Activated CD8-positive, alpha-beta T cell treated with anti-CD3 and anti-CD28 coated beads, Interleukin-2, amount 10 ng/mL, durations not matched to agents 7 days and 5 days (primary cell): ENCODE data around the gene ZNF318. TPM values are rescaled to one million over a fixed set of nuclear protein-coding genes. Genes with fewer than 3 reads are reported as not detected.

Source experiments
- ATAC-seq: fragments of 150-1000 bp; cut with Tn5 transposase; one replicate; pipeline ENCODE4 v1.10.0; 2021; ENCODE audit warnings: moderate library complexity
- CTCF ChIA-PET: fragments of 350-600 bp; sonication (Branson Sonifier 250); formaldehyde crosslinking; loops from one replicate; lab custom pipeline; 2021; ENCODE audit warnings: antibody characterized with exemption; lab: Charles Lee
- POLR2A ChIA-PET: fragments of 350-600 bp; sonication (Branson Sonifier 250); formaldehyde crosslinking; loops from one replicate; lab custom pipeline; 2021; ENCODE audit warnings: antibody characterized with exemption; lab: Charles Lee
- DNase-seq: peaks from one replicate; pipeline ENCODE4 v3.0.0-alpha.2; 2020
- H3K27ac Mint-ChIP-seq: one replicate; pipeline ENCODE4 v1.8.0; 2021; ENCODE audit warnings: mild to moderate bottlenecking, mixed read lengths
- H3K27me3 Mint-ChIP-seq: one replicate; pipeline ENCODE4 v1.8.0; 2021; ENCODE audit warnings: low read depth, mixed read lengths
- H3K36me3 Mint-ChIP-seq: one replicate; pipeline ENCODE4 v1.8.0; 2021; ENCODE audit warnings: low read depth, mixed read lengths
- H3K4me1 Mint-ChIP-seq: one replicate; pipeline ENCODE4 v1.8.0; 2021; ENCODE audit warnings: low read depth, mixed read lengths
- H3K4me3 Mint-ChIP-seq: one replicate; pipeline ENCODE4 v1.8.0; 2021; ENCODE audit warnings: mild to moderate bottlenecking, mixed read lengths
- H3K9me3 Mint-ChIP-seq: one replicate; pipeline ENCODE4 v1.8.0; 2022; ENCODE audit warnings: mixed read lengths; ENCODE audit not compliant: insufficient read depth
- total RNA-seq, 2 experiments: library from RNA; stranded (reverse); gene quantifications; one replicate each; pipeline ENCODE4 v1.2.3, GENCODE V29; 2021

Gene ZNF318
- total RNA-seq, 2 experiments from 2014 or later: 6.7 to 7.0 TPM

DNA sequence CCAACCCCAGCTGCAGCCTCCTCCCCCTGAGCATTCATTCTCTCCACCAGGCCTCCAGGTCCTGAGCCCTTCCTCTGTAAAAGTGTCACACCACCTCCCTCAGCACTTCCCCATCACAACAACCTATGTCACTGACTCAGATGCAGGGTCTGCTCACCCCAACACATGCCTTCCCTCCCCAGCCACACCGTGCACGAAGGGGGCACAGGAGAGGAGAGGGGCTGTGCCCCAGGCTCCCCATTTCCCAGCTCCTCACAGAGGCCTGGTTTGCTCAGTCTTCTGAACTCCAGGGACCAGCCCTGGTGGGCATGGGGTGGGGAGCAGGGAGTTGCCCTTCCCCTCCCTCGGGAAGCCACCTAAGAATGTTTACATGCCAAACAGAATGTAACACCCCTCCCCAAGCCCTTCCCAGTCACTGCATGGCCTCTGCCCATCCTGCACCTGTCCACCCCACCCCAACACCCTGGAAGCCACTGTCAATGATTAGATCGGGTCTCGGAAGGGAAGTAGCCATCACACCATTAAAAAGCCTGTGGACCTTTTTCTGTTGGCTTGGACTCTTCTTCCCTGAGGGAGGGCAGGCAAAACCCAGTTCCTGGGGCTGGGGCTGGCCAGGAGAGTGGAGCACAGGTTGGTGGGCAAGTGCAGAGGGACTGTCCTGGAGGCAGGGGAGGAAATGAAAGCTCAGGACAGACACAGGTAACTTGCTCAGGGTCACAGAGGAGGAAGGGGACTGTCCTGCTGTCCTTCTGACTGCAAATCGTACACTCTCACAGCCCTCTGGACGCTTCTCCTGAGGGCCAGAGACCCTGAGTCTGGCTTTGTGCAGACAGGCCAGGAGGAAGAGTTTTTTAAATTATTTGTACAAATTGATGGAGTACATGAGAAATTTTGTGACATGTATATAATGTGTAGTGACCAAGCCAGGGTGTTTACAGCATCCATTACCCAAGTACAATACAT lies 81.4 kb downstream of the ZNF318 start:
- no peak overlapping the region for H3K4me3 Mint-ChIP-seq
- H3K9me3 Mint-ChIP-seq: no peaks in the 10 kb centered on the region
- no peak overlapping the region for H3K27ac Mint-ChIP-seq
- H3K27me3 Mint-ChIP-seq: peaks cover 37% of the 10 kb centered on the region
- DNase-seq (no peak), ATAC-seq (no peak)
- CTCF ChIA-PET: interaction anchor here (1.1 to 1.3 kb wide), 2 partner anchors 10 to 110 kb away, joined by 3 read pairs; no protein-coding TSS in a partner anchor
- peaks cover 3% of the 10 kb centered on the region for H3K4me1 Mint-ChIP-seq
- H3K36me3 Mint-ChIP-seq: no peaks in the 10 kb centered on the region
- POLR2A ChIA-PET: no interaction called here

DNA sequence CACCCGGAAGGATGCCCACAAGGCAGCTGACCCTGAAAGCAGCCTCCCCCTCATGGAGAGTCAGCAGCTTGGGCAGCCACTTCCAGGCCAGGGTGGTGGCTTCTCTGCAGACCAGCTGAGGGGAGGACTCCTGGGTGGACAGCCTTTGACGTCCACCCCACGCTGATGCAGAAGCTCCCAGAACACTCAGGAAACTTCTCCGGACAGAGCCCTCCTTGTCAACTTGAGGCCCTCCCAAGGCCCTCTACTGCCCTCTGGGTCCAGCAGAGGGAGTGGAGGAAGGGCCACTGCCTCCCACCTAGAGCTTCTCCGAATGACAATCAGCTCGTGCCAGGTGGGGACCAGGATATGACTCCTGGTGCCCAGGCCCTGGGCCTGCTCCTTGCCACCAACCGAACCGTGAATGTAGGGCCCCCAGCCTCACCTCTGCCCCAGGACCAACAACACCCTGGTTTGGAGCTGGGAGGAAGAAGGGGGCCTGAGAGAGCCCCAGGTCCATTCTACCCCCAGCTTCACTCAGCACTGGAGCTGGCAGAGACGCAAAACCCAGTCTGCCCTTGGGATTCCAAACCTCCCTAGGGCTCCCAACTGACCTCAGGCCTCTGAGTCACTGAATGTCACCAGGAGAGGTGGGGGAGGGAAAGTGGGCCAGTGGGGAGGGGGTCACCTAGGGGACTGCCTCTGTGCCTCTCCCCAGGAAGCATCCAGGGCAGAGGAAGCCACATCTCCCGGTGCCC lies 82.3 kb downstream of the ZNF318 start:
- CTCF ChIA-PET: interaction anchor here (1.1 to 1.3 kb wide), 2 partner anchors 9 to 111 kb away, joined by 3 read pairs; no protein-coding TSS in a partner anchor
- no peaks in the 10 kb centered on the region for H3K9me3 Mint-ChIP-seq
- no peaks in the 10 kb centered on the region for H3K36me3 Mint-ChIP-seq
- ATAC-seq: no peak
- peaks cover 42% of the 10 kb centered on the region for H3K27me3 Mint-ChIP-seq
- DNase-seq: no peak
- POLR2A ChIA-PET: no interaction called here
- H3K27ac Mint-ChIP-seq: no peak overlapping the region
- peaks cover 4% of the 10 kb centered on the region for H3K4me1 Mint-ChIP-seq
- no peak overlapping the region for H3K4me3 Mint-ChIP-seq

DNA sequence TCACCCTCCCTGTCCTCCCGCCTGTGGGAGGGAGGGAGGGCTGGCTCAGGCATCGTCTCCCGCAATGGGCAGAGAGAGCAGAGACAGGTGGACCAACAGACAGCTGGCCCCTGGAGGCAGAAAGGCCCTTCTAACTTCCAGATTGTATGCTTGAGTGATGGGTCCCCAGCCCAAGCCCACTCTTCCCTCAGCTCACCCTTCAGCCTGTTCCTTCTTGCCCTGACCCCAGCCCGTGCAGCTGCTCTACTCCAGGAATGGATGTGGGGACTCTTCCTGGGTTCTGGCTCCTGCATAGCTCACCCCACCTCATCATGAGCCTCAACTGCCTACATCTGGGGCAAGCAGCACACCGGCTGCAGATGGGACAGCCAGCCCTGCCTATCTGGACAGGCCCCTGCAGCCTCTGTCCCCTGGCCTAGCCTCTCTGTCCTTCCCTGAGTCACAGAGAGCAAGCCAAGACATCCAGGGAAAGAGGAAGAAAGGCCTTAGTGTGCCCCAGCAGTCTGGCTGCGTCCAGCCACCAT lies 82.9 kb downstream of the ZNF318 start:
- Mint-ChIP-seq H3K36me3 (no peaks in the 10 kb centered on the region), H3K9me3 (no peaks in the 10 kb centered on the region), H3K27ac (no peak overlapping the region), H3K4me3 (no peak overlapping the region), H3K4me1 (peaks cover 5% of the 10 kb centered on the region), H3K27me3 (peaks cover 42% of the 10 kb centered on the region)
- DNase-seq: no peak
- ATAC-seq: no peak
- CTCF ChIA-PET: interaction anchor here (1.1 to 1.3 kb wide), 2 partner anchors 8 to 111 kb away, joined by 3 read pairs; no protein-coding TSS in a partner anchor
- POLR2A ChIA-PET: no interaction called here

Other genes with a start within 250 kb of the ZNF318 start
- gene SRF, start 198.4 kb downstream of the ZNF318 start, total RNA-seq: 10 to 100 TPM; 41.4 to 43.8 TPM
- gene CUL9, start 187.5 kb downstream of the ZNF318 start, total RNA-seq: 10 to 100 TPM; 50.0 to 51.2 TPM
- 10 to 100 TPM; 42.5 to 47.2 TPM for gene DNPH1, start 140.2 kb downstream of the ZNF318 start, total RNA-seq
- gene TTBK1, start 126.2 kb downstream of the ZNF318 start, total RNA-seq: not detected
- gene SLC22A7, start 71.4 kb downstream of the ZNF318 start, total RNA-seq: not detected
- gene CRIP3, start 60.8 kb downstream of the ZNF318 start, total RNA-seq: not detected
- gene ABCC10, start 57.9 kb upstream of the ZNF318 start, total RNA-seq: 10 to 100 TPM; 38.8 to 39.8 TPM
- gene DLK2, start 85.9 kb upstream of the ZNF318 start, total RNA-seq: not detected
- gene TJAP1, start 107.9 kb upstream of the ZNF318 start, total RNA-seq: 10 to 100 TPM; 34.7 to 35.5 TPM
- gene LRRC73, start 140.7 kb upstream of the ZNF318 start, total RNA-seq: under 1 TPM; 0.26 to 0.55 TPM
- gene YIPF3, start 147.3 kb upstream of the ZNF318 start, total RNA-seq: 10 to 100 TPM; 55.6 to 59.0 TPM
- gene POLR1C, start 147.4 kb upstream of the ZNF318 start, total RNA-seq: 10 to 100 TPM; 34.7 to 35.4 TPM
- gene XPO5, start 206.4 kb upstream of the ZNF318 start, total RNA-seq: 10 to 100 TPM; 57.6 to 62.1 TPM
- gene POLH, start 206.5 kb upstream of the ZNF318 start, total RNA-seq: 10 to 100 TPM; 73.1 to 75.2 TPM